ENCODE data around the gene C16orf95. TPM values are rescaled to one million over a fixed set of nuclear protein-coding genes. Genes with fewer than 3 reads are reported as not detected.

The C16orf95 gene
- total and polyA plus RNA-seq, 12 donors = 1.7 to 5.1 (median 3.7) TPM

- ATAC-seq (no peak), DNase-seq (no peak)
- no peaks in the 10 kb centered on the region for H3K9me3 ChIP-seq
- TF ChIP-seq, protein P1, sequence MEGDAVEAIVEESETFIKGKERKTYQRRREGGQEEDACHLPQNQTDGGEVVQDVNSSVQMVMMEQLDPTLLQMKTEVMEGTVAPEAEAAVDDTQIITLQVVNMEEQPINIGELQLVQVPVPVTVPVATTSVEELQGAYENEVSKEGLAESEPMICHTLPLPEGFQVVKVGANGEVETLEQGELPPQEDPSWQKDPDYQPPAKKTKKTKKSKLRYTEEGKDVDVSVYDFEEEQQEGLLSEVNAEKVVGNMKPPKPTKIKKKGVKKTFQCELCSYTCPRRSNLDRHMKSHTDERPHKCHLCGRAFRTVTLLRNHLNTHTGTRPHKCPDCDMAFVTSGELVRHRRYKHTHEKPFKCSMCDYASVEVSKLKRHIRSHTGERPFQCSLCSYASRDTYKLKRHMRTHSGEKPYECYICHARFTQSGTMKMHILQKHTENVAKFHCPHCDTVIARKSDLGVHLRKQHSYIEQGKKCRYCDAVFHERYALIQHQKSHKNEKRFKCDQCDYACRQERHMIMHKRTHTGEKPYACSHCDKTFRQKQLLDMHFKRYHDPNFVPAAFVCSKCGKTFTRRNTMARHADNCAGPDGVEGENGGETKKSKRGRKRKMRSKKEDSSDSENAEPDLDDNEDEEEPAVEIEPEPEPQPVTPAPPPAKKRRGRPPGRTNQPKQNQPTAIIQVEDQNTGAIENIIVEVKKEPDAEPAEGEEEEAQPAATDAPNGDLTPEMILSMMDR (IDR thresholded peaks at IDR 0.05) = no peak
- H3K4me3 ChIP-seq = no peak overlapping the region
- WGBS, 2 donors = 90 to 91% methylated on average over 35 of the region's 35 CpGs
- intact Hi-C loops (cut with DNase I) = loop anchor here in 4 of 10 donors (5.0 kb wide), 2 partner anchors 59 to 69 kb away; partner anchors contain the start of genes FBXO31 (in 3 of the 4) and MAP1LC3B (in 1 of the 4)
- H3K27me3 ChIP-seq = no peaks in the 10 kb centered on the region
- H3K27ac ChIP-seq = no peak overlapping the region
- H3K4me1 ChIP-seq = peaks cover 3 to 21% (median 12%) of the 10 kb centered on the region in 9 donors
- peaks cover 0 to 17% (median 0%) of the 10 kb centered on the region in 9 donors for H3K36me3 ChIP-seq
These were observed 5.9 kb upstream of the C16orf95 start for GRCh38 chr16:87322833-87323726.

DNA sequence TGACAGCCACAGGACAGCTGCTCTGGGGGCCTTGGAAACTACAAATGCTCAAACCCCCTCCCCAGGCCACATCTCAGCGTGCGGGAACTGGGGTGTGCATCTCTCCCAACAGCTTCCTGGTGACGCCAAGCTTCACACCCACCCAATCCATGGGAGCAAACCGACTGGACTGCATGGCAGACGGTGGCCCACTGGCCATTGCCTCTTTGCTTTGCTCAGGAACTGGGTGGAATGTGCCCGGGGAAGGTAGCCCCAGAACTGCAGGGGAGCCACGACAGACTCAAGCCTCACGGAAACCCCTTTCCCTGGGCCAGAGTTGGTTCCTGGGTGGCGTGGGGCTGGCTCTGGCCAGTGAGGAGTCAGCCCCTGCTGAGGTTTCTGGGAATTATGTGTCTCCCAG is 5.2 kb upstream of the C16orf95 start:
- ATAC-seq = no peak

GRCh38 chr16:87321336-87322107 is 4.3 kb upstream of the C16orf95 start:
- Histone ChIP-seq H3K9me3 (no peaks in the 10 kb centered on the region), H3K4me3 (no peak overlapping the region), H3K36me3 (peaks cover 0 to 6% (median 0%) of the 10 kb centered on the region in 9 donors), H3K4me1 (peaks cover 3 to 24% (median 14%) of the 10 kb centered on the region in 9 donors), H3K27me3 (no peaks in the 10 kb centered on the region), H3K27ac (no peak overlapping the region)
- ATAC-seq (no peak), DNase-seq (no peak)
- 84 to 85% methylated on average over 20 of the region's 20 CpGs for WGBS, 2 donors
- TF ChIP-seq, protein P1 (IDR thresholded peaks at IDR 0.05) = no peak
- intact Hi-C loops (cut with DNase I) = loop anchor here in 4 of 10 donors (5.0 kb wide), 2 partner anchors 61 to 71 kb away; partner anchors contain the start of genes FBXO31 (in 3 of the 4) and MAP1LC3B (in 1 of the 4)

More for the DNA sequence above, 5.2 kb upstream of the C16orf95 start:
- intact Hi-C loops (cut with DNase I) = loop anchor here in 4 of 10 donors (5.0 kb wide), 2 partner anchors 60 to 70 kb away; partner anchors contain the start of genes FBXO31 (in 3 of the 4) and MAP1LC3B (in 1 of the 4)
- H3K36me3 ChIP-seq = peaks cover 0 to 10% (median 0%) of the 10 kb centered on the region in 9 donors
- no peaks in the 10 kb centered on the region for H3K9me3 ChIP-seq
- 93 to 94% methylated on average over 9 of the region's 9 CpGs for WGBS, 2 donors
- H3K4me1 ChIP-seq = peaks cover 3 to 24% (median 14%) of the 10 kb centered on the region in 9 donors
- H3K27me3 ChIP-seq = no peaks in the 10 kb centered on the region
- H3K27ac ChIP-seq = no peak overlapping the region
- DNase-seq = no peak
- TF ChIP-seq, protein P1 (IDR thresholded peaks at IDR 0.05) = no peak
- H3K4me3 ChIP-seq = no peak overlapping the region

Data from heart right ventricle (tissue), 16 donors.